Activated naive CD8-positive, alpha-beta T cell treated with anti-CD3 and anti-CD28 coated beads, Interleukin-2, amount 50 U/mL, for 16 hours (primary cell): ENCODE data around the gene VAT1L.

Experiments used
- DNase-seq: peaks from one replicate; pipeline ENCODE4 v3.0.0-alpha.2; 2020; ENCODE audit warnings: low read depth, low spot score

The VAT1L gene

DNA sequence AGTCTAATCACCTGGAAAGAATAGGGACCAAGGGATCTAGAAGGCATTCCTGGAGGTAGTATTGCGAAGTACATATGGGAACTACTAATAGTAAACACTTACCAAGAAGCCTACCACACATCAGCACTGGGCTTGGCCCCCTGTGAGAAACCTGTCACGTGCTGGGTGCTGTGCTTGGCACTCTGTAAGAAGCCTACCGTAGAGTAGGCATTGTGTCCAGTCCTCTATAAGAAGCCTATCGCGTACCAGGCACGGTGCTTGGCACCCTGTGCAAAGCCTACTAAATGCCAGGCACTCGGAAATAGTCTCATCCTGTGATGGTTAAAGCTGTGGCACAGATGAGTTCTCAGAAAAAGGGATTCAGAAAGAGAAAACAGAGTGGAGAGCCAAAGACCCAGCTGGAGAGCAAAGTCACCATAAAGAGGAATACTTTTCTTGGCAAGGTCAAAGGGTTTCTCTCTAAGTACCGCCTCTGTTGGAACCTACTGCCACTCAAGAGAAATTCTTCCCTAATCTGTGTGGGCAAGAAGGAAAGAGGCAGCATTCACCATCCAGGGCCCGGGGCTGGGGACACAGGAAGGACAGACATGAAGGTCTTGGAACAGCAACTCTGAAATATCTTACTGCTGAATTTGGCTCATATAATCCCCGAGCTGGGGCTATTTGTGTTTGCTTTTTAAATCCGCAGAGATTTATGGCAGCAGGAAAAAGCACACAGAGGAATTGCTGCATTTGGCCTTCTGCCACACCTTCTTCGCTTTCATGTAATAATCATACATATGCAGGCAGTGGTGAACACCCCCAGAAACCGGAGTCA lies 81.8 kb downstream of the VAT1L start:
- no peak for DNase-seq

DNA sequence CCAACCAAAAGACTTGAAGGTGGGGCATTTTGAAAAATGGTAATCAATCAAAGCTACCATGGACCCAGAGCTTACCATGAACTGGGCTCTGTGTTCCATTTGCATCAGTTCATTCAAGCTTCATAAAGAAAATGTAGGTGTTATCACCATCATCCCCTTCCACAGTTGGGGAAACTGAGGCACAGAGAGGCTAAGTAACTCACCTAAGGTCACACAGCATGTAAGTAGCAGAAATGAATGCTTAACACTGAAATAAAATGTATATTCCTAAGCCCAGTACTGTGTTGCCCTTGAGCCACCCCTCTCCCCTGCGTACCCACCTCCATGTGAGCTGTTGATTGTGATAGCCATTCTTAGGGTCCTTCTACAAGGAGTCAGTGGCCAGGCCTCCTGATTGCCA lies 83.6 kb downstream of the VAT1L start:
- DNase-seq: no peak

DNA sequence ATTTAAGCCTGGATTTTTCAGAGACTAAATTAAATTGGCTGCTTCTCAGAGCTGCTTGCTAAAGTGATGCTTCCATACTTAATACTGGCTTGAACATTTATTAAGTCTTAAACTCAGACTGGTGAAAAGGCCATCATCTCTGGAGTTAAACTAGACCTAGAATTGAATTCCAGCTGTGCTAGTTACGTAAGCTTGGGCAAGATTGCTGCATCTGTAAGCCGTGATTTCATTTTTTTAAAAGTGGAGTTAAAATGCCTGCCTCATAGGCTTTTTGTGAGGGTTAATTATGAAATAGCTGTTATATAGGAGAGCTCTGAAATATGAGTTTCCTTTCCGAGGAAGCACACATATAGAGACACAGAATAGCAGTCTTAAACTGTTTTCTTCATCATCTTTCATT lies 84.7 kb downstream of the VAT1L start:
- DNase-seq: no peak

DNA sequence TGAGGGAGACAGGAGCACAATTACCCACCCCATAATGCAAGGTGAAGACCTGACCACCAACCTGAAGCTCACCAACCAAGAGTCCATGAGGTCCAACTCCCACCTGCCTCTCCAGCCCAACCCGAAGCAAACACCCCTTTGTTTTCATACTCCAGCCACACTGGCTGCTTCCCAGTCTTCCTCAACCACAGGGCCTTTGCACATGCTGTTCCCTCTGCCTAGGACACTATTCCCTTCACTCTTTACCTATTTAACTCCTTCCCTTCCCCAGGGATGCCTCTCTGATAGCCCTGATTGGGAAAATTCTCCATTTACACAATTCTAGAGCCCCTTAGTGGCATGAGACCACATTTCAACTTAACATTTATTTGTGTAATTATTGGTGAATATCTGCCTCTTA lies 86.0 kb downstream of the VAT1L start:
- DNase-seq: no peak

DNA sequence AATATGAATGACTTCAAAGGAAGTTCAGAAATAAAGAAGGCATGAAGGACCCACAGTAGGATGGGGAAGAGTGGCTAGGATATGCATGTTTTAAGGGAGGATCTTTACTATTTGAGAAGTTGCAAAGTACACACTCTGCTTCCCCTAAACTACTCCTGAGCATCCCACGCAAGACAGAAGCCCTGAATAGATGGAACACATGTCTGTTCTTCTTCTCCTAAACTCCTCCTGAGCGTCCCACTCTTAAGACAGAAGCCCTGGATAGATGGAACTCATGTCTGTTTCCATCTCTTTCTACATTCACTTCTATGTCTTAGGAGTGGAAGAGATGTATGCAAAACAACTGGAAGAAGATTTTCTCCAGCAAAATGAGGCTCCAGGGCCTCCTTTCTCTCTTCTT lies 88.4 kb downstream of the VAT1L start:
- no peak for DNase-seq

DNA sequence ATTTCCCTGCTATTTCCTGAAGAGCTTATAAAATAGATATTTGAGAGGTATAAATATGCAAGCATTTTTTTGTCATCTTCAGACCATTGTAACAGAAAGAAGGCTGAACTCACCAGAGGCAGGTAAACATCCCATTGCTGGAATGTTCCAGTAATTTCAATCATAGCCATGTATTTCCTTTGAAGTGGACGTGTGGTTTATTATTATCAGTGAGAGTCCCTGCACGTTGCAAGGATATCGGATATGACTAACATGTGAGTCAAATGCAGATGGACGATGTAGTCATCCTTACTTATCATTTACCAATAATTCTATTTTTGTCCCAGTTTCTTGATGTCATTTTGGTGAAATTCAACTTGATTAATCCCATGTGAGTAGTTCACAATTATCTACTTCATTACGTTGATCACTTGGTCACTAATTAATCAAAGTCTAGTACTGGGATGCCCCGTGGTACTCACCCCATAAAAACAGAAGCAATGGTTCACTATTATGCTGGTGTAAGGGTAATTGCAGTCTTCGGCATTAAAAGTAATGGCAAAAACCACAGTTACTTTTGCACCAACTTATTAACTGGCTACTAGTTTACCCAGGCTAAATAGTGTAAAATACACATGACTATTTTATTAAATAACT lies 89.5 kb downstream of the VAT1L start:
- no peak for DNase-seq

DNA sequence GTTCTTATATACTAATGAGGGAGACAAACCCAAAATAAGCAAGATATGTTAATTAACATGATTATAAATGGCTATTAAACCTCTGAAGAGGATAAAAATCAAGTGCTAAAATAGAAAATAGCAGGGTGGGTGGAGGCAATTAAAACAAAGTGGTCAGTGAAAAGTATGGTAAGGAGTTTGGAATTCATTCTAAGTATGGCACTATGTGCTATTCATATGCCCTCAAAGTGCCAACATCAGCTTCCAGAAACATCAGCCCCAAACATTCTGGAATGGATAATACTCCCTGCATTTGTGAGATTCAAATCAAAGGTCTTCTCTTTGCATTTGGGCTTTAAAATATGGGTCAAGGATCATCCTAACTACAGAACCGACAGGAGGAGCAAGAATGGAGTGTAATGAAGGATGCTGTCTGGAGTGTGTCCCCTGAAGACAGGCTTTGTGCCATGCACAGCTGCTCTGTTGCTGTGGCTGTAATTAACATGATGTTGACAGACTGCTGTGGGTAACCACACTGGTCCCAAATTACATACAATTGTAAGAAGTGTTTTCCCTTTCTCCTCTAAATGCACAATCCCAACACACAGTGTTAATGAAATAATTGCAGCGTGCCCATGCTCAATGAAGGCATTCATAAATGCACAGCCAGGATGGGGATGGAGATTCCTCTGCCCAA lies 93.1 kb downstream of the VAT1L start:
- no peak for DNase-seq

DNA sequence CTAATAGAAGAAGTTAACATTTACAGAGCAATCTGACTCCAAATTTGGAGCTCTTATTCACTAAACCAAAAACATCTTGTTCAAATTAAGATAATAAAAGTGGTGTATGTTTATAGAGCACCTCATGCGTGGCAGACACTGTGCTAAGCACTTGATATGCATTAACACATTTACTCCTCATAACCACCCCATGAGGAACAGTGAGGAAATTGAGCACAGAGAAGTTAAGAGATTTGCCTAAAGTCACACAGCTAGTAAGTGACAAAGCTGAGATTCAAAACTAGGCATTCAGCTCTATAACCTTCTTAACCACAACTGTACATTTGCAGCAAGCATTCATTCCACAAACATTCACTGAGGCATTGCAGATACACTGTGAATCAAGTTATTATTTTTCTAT lies 94.0 kb downstream of the VAT1L start:
- no peak for DNase-seq

DNA sequence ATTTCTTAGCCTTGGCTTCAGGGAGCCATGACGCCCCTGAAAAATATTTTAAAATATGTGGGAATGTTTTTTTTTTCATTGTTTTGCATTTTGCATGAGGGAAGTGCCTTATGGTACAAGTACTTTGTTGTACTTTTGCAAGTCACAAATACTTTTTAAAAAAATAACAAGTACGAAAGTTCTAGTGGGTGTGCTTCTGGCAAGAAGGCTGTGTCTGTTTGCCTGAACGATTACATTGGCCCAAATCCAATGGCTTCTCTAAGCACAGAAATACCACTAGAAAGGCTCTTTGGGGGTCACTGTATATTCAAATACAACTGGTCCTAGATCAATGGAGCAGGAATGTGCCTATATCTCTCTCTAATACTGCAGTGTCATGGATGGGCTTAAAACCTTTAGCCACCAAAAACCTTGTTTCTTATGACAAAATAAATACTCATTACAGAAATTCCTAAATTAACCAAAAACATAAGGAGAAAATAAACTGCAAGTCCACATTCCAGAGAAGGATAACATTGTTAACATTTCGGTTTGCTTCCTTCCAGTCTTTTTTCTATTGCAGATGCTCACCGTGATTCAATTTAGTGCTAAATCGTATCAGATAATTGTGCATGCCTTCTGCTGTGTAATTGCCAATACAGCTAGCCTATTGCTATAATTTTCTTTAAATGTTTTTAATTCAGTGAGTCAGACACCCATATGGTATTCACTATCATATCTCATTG lies 97.4 kb downstream of the VAT1L start:
- no peak for DNase-seq

DNA sequence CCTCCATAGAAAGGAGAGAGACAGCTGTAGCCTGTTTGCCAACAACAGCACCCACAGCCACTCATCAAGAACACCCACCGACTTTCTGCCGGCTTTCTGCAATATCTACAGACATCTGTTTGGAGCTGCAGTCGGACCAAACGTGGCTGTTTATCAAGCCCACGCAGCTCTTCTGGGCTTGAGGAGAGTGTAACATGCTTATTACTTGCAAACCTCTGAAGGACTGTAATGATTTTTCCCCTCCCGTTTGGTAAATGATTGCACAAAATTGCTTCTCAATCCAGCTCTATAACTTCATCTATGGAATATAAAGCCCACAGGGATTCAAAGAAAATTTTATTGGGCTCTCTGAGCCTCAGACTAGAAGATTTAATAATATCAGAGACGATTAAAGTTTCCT lies 100.5 kb downstream of the VAT1L start:
- no peak for DNase-seq

DNA sequence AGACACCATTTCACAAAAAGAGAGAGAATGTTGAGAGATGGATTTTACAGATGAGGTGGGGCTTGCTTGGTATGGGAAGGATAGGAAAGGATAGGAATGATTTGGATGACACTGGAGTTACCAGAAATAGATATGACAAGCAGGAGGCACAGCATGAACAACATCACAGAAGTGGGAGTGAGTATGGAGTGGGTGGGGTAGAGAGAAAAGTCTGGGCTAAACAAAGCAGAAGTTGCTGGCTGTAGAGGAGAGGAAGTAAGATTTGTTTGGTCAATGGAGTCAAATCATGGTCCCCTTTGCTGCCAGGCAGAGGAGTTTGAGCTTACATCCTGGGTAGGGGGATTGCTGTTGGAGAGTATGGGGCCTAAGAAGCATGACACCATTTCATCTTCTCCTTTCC lies 101.7 kb downstream of the VAT1L start:
- no peak for DNase-seq

DNA sequence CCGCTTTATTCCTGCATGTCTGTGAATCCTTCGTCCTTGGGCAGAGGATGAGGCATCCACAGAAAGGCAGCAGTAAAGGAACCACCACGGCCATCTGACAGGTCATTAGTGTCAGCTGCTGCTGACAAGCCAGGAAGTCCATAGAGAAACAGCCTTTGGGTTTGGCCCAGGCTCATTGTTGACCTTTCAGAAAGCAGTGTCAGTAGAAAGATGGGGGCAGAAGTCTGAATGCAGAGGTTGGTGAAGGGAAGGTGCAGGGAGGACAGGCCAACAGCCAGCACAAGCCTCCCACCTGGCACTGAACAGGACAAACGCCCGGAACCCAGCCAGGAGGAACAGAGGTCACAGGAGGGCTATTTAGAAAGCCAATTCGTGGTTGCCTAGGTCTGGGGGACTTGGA lies 105.8 kb downstream of the VAT1L start:
- no peak for DNase-seq

DNA sequence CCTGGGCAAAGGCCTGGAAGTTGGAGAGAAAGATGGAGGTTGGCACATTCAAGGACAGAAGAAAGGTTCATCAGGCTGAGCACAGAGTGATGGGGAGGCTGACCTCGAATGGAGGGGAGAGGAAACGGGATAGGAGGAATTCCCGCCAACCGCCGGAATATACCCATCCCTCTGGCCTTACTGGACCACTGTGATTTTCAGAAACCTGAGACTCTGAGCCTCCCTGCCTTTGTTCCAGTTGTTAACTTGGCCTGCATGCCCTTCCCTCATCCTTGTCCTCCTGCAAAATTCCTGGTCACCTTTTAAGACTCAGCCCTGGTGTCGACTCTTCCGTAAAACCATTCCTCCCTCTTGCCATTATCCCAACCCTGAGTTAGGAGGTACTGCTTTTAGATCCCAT lies 107.6 kb downstream of the VAT1L start:
- DNase-seq: no peak

DNA sequence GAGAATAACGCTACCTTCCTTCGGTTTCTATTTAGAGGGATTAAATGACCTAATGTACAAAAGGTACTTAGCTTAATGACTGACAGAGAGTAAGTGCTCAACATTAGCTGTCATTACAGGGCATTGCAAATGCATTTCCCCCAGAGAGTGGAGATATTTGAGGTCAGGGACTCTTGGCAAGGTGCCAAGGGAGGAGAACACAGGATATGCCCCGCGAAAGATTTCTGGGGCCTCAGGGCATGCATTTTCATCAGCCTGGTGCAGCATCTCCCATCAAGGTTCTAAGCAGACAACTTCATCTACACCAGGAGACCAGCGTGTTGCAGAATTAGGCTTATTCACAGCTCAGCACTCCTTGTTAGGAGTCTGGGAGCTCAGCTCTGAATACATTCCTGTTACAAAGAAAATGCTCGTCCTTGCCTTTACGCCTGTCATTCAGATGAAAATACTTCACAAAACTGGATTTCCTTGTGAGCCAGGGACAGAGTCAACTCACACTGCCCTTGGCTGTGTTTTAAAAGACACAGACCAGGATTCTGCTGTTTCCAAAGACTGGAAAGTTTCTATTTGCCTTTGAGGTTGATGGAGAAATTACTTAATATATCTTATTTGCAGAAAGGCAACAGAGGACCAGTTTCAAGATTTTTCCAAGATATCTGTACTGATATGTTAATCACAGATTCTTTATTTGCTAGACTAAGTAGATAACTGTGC lies 108.2 kb downstream of the VAT1L start:
- DNase-seq: no peak

DNA sequence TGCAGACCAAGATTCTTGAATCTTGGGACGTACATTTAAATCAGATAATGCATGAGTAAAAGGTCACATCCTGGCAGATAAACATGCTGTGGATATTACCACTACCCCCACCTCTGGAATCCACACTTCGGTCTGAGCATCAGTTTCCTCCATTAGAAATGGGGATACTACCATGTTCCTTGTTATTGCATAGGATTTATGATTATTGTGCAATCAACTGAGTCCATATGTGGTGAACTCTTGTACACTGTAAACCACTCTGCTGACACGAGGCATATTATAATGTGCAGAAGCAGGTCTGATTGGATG lies 108.7 kb downstream of the VAT1L start:
- no peak for DNase-seq

DNA sequence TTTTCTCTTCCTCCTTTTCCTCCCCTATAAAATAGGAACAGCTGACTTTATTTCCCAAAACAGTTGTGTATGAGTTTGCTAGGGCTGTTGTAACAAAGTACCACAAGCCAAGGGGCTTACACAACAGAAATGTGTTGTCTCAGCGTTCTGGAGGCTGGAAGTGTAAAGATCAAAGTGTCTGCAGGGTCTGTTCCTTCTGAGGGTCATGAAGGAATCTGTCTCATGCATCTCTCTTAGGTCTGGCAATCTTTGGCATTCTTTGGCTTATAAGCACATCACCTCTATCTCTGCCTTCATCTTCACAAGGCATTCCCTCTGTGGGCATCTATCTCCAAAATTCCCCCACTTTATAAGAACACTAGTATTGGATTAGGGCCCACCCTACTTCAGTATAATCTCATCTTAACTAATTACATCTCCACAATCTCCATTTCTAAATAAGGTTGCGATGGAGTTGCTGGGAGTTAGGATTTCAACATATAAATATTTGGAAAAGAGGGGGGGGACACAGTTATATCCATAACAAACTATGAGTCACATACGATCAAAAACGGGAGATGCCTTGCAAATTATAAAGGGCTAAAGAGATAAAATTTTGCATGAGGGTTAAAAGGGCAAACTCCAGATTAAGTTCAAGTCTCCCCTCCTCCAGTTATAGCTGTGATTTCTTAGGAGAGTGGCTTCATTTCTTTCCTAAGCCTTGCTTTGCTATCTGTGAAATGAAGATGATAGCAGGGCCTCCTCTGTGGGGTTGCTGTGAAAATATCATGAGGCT lies 109.7 kb downstream of the VAT1L start:
- no peak for DNase-seq

DNA sequence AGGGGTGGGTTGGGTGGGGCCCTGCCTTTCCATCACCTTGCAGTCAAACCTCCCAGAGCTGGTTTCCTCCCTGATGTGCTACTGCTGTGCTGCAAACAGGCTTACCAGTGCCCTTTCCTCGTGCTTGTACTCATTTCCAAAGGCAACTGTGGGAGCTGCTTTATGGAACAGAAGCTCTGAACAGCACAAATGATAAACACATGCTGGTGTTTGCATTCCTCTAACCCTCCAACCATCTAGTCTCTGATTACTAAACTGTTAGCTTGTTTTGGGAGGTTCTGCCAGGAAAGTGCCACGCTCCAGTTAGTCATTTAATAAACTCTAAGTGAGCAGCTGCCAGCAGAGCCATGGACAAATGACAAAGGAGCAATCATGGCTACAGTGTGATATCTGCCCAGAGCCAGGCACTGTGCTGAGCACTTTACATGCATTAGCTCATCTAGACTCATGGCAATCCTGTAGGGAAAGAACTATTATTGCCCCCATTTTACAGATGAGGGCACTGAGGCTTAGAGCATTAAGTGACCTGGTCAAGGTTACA lies 110.4 kb downstream of the VAT1L start:
- DNase-seq: no peak

DNA sequence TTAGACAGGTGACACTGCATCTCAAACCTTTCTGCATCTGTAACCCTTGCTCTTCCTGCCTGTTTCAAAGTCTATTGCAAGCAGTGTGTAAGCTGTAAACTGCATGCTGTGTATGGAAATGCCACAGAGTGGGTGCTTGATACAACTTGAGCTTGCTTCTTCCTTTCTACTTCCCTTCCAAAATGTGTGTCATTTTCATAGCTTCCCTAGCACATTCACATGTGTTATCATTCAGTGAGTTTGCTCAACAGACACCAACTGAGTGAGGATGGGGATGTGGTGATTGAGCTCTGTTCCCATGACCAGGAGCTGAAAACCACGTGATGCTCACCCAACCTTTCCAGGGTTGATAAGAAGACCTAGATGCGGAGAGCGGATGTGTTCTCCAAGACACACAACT lies 111.1 kb downstream of the VAT1L start:
- no peak for DNase-seq

DNA sequence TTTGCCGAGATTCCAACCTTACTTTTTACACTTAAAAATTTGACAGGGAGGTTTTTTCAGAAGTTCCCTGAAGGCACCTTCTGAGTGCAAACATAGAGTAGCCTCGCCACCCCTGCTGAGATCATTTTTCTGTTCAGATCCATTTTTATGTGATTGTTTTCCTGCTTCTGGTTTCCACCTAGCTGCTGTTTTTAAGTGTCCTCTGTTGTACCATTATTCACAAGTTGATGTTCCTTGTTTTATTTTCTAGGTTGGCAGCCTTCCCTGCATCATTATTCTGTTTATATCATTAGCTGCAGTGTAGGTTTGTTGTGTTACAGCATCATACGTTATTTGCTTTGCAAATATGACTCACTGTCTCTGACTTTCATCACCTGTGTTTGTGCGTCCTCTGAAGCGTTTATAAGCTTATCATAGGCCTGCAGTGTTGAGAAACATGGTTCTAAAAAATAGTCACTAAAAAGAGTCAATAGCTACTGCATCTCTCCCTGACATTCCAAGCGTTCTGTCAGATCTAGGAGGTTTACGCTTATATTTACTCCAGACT lies 117.1 kb downstream of the VAT1L start:
- DNase-seq: no peak

DNA sequence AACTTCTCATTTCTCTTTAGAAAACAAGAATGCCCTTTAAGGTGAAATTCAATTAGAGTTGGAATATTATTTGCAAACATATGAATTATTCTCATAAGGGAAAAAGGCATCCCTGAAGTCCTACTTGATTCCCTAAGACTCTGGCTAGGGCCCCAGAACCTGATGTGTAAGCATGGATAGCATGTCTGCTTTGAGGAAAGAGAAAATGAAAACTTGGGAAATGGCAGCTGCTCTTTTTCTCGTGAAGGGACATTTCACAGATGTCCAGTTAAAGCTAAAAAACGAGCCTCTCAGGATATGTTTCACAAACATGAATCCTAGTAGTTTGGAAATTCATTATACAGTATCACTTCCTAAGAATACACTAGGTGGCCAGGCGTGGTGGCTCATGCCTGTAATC lies 121.7 kb downstream of the VAT1L start:
- no peak for DNase-seq

DNA sequence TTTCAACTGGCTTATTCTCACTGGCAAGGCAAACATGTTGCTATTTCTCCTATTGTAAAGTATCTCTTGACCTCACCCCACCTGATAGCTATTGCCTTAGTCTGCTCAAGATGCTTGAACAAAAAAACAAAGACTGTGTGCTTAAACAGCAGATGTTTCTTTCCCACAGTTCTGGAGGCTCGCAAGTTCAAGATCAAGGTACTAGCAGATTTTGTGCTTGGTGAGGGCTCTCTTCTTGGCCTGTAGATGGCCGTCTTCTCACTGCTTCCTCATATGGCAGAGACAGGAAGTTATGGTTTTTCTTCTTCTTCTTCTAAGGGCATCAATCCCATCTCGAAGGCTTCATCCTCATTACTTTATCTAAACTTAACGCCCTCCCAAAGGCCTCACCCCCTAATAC lies 124.3 kb downstream of the VAT1L start:
- DNase-seq: no peak
